DOHH2 (cell line): ENCODE results near the gene AP5B1.

Experiments
- H3F3A ChIP-seq: fragments of 200-600 bp; sonication (generic), shearing (Covaris generic); 2 replicates; pipeline ENCODE4 v1.6.0; 2016; ENCODE audit warnings: antibody characterized with exemption, mild to moderate bottlenecking; ENCODE audit not compliant: control insufficient read depth, insufficient read depth
- H3K27ac ChIP-seq: fragments of 200-600 bp; sonication (generic); 2 replicates; pipeline ENCODE4 v1.5.1; 2014; ENCODE audit warnings: low read depth, mild to moderate bottlenecking, low read length, moderate library complexity
- H3K27me3 ChIP-seq: fragments of 200-600 bp; sonication (generic); 2 replicates; pipeline ENCODE4 v1.6.1; 2014; ENCODE audit warnings: mild to moderate bottlenecking, low read length, mixed read lengths; ENCODE audit not compliant: control insufficient read depth
- H3K36me3 ChIP-seq: fragments of 200-600 bp; sonication (generic); 2 replicates; pipeline ENCODE4 v1.6.1; 2014; ENCODE audit warnings: mild to moderate bottlenecking, low read length, moderate library complexity, mixed read lengths; ENCODE audit not compliant: control insufficient read depth
- H3K4me1 ChIP-seq: fragments of 200-600 bp; sonication (generic); 2 replicates; pipeline ENCODE4 v1.6.1; 2014; ENCODE audit warnings: mild to moderate bottlenecking, low read length, mixed read lengths; ENCODE audit not compliant: control insufficient read depth
- H3K4me2 ChIP-seq: fragments of 200-600 bp; sonication (generic); 2 replicates; pipeline ENCODE4 v1.6.0; 2014; ENCODE audit warnings: mild to moderate bottlenecking, low read length, moderate library complexity
- H3K4me3 ChIP-seq: fragments of 200-600 bp; sonication (generic); 2 replicates; pipeline ENCODE4 v1.5.1; 2014; ENCODE audit warnings: mild to moderate bottlenecking, low read length, mixed read lengths
- H3K79me2 ChIP-seq: fragments of 200-600 bp; sonication (generic); 2 replicates; pipeline ENCODE4 v1.6.1; 2014; ENCODE audit warnings: mild to moderate bottlenecking, low read length, mixed read lengths; ENCODE audit not compliant: control insufficient read depth
- H3K9me2 ChIP-seq: fragments of 200-600 bp; sonication (generic); replicated peaks from 2 replicates; pipeline ENCODE4 v1.6.1; 2014; ENCODE audit warnings: mild to moderate bottlenecking, low read length, mixed read lengths; ENCODE audit not compliant: control insufficient read depth
- H3K9me3 ChIP-seq: fragments of 200-600 bp; sonication (generic); 2 replicates; pipeline ENCODE4 v1.6.1; 2014; ENCODE audit warnings: antibody characterized with exemption, low read length, mixed read lengths; ENCODE audit not compliant: control insufficient read depth, insufficient read depth
- H4K20me1 ChIP-seq: fragments of 200-600 bp; sonication (generic); 2 replicates; pipeline ENCODE4 v1.6.0; 2014; ENCODE audit warnings: low read depth, mild to moderate bottlenecking, antibody characterized with exemption, low read length, moderate library complexity; ENCODE audit not compliant: control insufficient read depth, insufficient read depth
- CTCF ChIP-seq: fragments of 200-600 bp; sonication (generic); IDR thresholded peaks from one replicate; pipeline ENCODE4 v1.5.1; 2014; ENCODE audit warnings: antibody characterized with exemption, mild to moderate bottlenecking, low read depth, low read length; ENCODE audit not compliant: poor library complexity, severe bottlenecking
- EZH2phosphoT487 ChIP-seq: fragments of 200-600 bp; sonication (generic); IDR thresholded peaks from 2 replicates; pipeline ENCODE4 v1.6.1; 2017; ENCODE audit warnings: borderline replicate concordance, mild to moderate bottlenecking, antibody characterized with exemption, low read length, moderate library complexity, mixed read lengths

The AP5B1 gene

GRCh38 chr11:65789230-65790103, 8.7 kb upstream of the AP5B1 start:
- no peaks in the 10 kb centered on the region for H3K36me3 ChIP-seq
- H3K4me2 ChIP-seq, result no peak overlapping the region
- H3K79me2 ChIP-seq, result no peaks in the 10 kb centered on the region
- no peaks in the 10 kb centered on the region for H3K9me3 ChIP-seq
- peaks cover 39% of the 10 kb centered on the region for H3K4me1 ChIP-seq
- H3K9me2 ChIP-seq, result no peaks in the 10 kb centered on the region
- no peaks in the 10 kb centered on the region for H3F3A ChIP-seq
- H3K27me3 ChIP-seq, result peaks cover 52% of the 10 kb centered on the region
- no peaks in the 10 kb centered on the region; the same call in 1 of the 2 replicates for H4K20me1 ChIP-seq
- H3K4me3 ChIP-seq, result no peak overlapping the region
- TF ChIP-seq EZH2phosphoT487 (no peak), CTCF (no peak)
- H3K27ac ChIP-seq, result no peak overlapping the region

GRCh38 chr11:65788821-65789220, 8.0 kb upstream of the AP5B1 start:
- Histone ChIP-seq H3F3A (no peaks in the 10 kb centered on the region), H3K36me3 (no peaks in the 10 kb centered on the region), H3K9me3 (no peaks in the 10 kb centered on the region), H3K27me3 (peaks cover 55% of the 10 kb centered on the region), H4K20me1 (no peaks in the 10 kb centered on the region; the same call in 1 of the 2 replicates), H3K4me3 (no peak overlapping the region), H3K9me2 (no peaks in the 10 kb centered on the region), H3K4me2 (peak overlapping the region; percentile 51; the same call in 1 of the 2 replicates), H3K79me2 (no peaks in the 10 kb centered on the region), H3K27ac (no peak overlapping the region), H3K4me1 (peaks cover 39% of the 10 kb centered on the region)
- TF ChIP-seq CTCF (no peak), EZH2phosphoT487 (no peak)

- peak overlapping the region; percentile 51 for H3K4me2 ChIP-seq
- peaks cover 41% of the 10 kb centered on the region for H3K4me1 ChIP-seq
- H3K79me2 ChIP-seq, result no peaks in the 10 kb centered on the region
- no peak for TF ChIP-seq CTCF
- peak; percentile 98; the same call in 1 of the 2 replicates for TF ChIP-seq EZH2phosphoT487
- no peaks in the 10 kb centered on the region for H3K36me3 ChIP-seq
- no peaks in the 10 kb centered on the region for H3K9me2 ChIP-seq
- H3F3A ChIP-seq, result no peaks in the 10 kb centered on the region
- peaks cover 58% of the 10 kb centered on the region for H3K27me3 ChIP-seq
- H4K20me1 ChIP-seq, result no peaks in the 10 kb centered on the region; the same call in 1 of the 2 replicates
- H3K27ac ChIP-seq, result no peak overlapping the region
- H3K4me3 ChIP-seq, result peak overlapping the region; percentile 34
- no peaks in the 10 kb centered on the region for H3K9me3 ChIP-seq
Measured at GRCh38 chr11:65787649-65788622, 7.2 kb upstream of the AP5B1 start.
